A549 (cell line): ENCODE measurements around the gene COPZ1. TPM values are rescaled to one million over a fixed set of nuclear protein-coding genes. Genes with fewer than 3 reads are reported as not detected.

Experiments used
- ATAC-seq, 2 experiments: fragments of 200-7000 bp in 1 of 2; fragments of >200 bp in 1 of 2; cut with Nextera tagmentation in 1 of 2; cut with Tn5 transposase in 1 of 2; 3 replicates each; pipeline versions ENCODE4 v1.8.0 to v1.9.1; 2018 to 2020; ENCODE audit warnings: mild to moderate bottlenecking in 1 of 2, moderate library complexity in 1 of 2
- CTCF ChIA-PET: fragments of 300-600 bp; sonication (Branson Sonifier 250); formaldehyde crosslinking; extraction: SDS; loops from one replicate; lab custom pipeline; 2021; ENCODE audit warnings: antibody characterized with exemption, inconsistent platforms; lab: Yijun Ruan, JAX
- POLR2A ChIA-PET: fragments of 350-600 bp; formaldehyde crosslinking; extraction: SDS; loops from one replicate; lab custom pipeline; 2021; ENCODE audit warnings: antibody characterized with exemption, inconsistent platforms; lab: Yijun Ruan, JAX
- DNase-seq, 2 experiments: peaks; one replicate each; pipeline versions ENCODE4 v3.0.0 to v3.0.0-alpha.2; 2011 to 2016; ENCODE audit warnings: low read depth in 1 of 2, low spot score in 1 of 2
- FAIRE-seq: peaks from 2 replicates; lab custom pipeline; 2011; peaks lifted over from hg19 to GRCh38; lab: Jason Lieb, UNC
- H3K27ac ChIP-seq, 2 experiments: fragments of >200 bp; sonication (Bioruptor Twin); formaldehyde crosslinking; 3 replicates each; pipeline ENCODE4 v1.5.1; 2016 to 2017
- H3K4me1 ChIP-seq: fragments of >200 bp; sonication (Bioruptor Twin); formaldehyde crosslinking; 3 replicates; pipeline ENCODE4 v1.6.1; 2016
- H3K4me2 ChIP-seq: fragments of >200 bp; sonication (Bioruptor Twin); formaldehyde crosslinking; 3 replicates; pipeline ENCODE4 v1.6.1; 2016
- H3K4me3 ChIP-seq: fragments of >200 bp; sonication (Bioruptor Twin); formaldehyde crosslinking; 3 replicates; pipeline ENCODE4 v1.5.1; 2016
- H3K9me3 ChIP-seq: fragments of >200 bp; sonication (Bioruptor Twin); formaldehyde crosslinking; 3 replicates; pipeline ENCODE4 v1.6.1; 2016
- ATOH8 ChIP-seq: fragments of 250-450 bp; sonication (Bioruptor Pico); IDR thresholded peaks from 2 replicates; pipeline ENCODE4 v1.5.0; 2020; ENCODE audit warnings: low read depth, mild to moderate bottlenecking, moderate library complexity
- CBX2 ChIP-seq: fragments of 200-600 bp; sonication (generic); IDR thresholded peaks from 2 replicates; pipeline ENCODE4 v1.6.1; 2016; ENCODE audit warnings: low read depth, mild to moderate bottlenecking, borderline replicate concordance
- EHF ChIP-seq: fragments of 250-450 bp; sonication (Bioruptor Pico); IDR thresholded peaks from 2 replicates; pipeline ENCODE4 v1.5.0; 2020; ENCODE audit warnings: mild to moderate bottlenecking
- ELK1 ChIP-seq: fragments of 150-350 bp; IDR thresholded peaks from 2 replicates; pipeline ENCODE4 v1.6.1; 2014; ENCODE audit warnings: low read depth, mild to moderate bottlenecking, low read length
- EP300 ChIP-seq, 2 experiments: fragments of >200 bp; sonication (Bioruptor Twin); formaldehyde crosslinking; IDR thresholded peaks; 2 replicates in 1 of 2; 3 replicates in 1 of 2; pipeline ENCODE4 v1.6.1; 2016 to 2017
- FOSB ChIP-seq: fragments of 250-450 bp; sonication (Bioruptor Pico); IDR thresholded peaks from 2 replicates; pipeline ENCODE4 v1.5.0; 2020; ENCODE audit warnings: mild to moderate bottlenecking, moderate library complexity
- FOSL2 ChIP-seq, 2 experiments: fragments of 450-650 bp in 1 of 2; fragments of >200 bp in 1 of 2; sonication (Bioruptor Twin) in 1 of 2; formaldehyde crosslinking; IDR thresholded peaks; 2 replicates each; pipeline versions ENCODE4 v1.5.0 to v1.6.1; 2016 to 2020; ENCODE audit warnings: mild to moderate bottlenecking in 1 of 2, moderate library complexity in 1 of 2
- GATA3 ChIP-seq: IDR thresholded peaks from 2 replicates; pipeline ENCODE4 v1.6.1; 2012; ENCODE audit warnings: borderline replicate concordance
- HEYL ChIP-seq: fragments of 250-450 bp; sonication (Bioruptor Pico); IDR thresholded peaks from 2 replicates; pipeline ENCODE4 v1.8.0; 2021; ENCODE audit warnings: mild to moderate bottlenecking, moderate library complexity
- HOXA7 ChIP-seq: fragments of 250-450 bp; sonication (Bioruptor Pico); IDR thresholded peaks from 2 replicates; pipeline ENCODE4 v1.5.0; 2020; ENCODE audit warnings: mild to moderate bottlenecking, moderate library complexity
- HOXB5 ChIP-seq: fragments of 250-450 bp; sonication (Bioruptor Pico); IDR thresholded peaks from 2 replicates; pipeline ENCODE4 v1.5.0; 2020; ENCODE audit warnings: mild to moderate bottlenecking, moderate library complexity
- JUN ChIP-seq, 2 experiments: fragments of >200 bp; sonication (Bioruptor Twin); formaldehyde crosslinking; IDR thresholded peaks; 2 replicates in 1 of 2; 3 replicates in 1 of 2; pipeline ENCODE4 v1.6.1; 2016 to 2017
- MAFK ChIP-seq: fragments of 450-650 bp; IDR thresholded peaks from 2 replicates; pipeline ENCODE4 v1.6.1; 2014; ENCODE audit not compliant: partially characterized antibody
- NPAS2 ChIP-seq: fragments of 250-450 bp; sonication (Bioruptor Pico); IDR thresholded peaks from 2 replicates; pipeline ENCODE4 v1.8.0; 2022; ENCODE audit warnings: mild to moderate bottlenecking, moderate library complexity, borderline replicate concordance
- POLR2AphosphoS2 ChIP-seq: conservative IDR thresholded peaks from 2 replicates; pipeline ENCODE4 v1.6.1; 2012; ENCODE audit warnings: low read length, improper control_type of control experiment, inconsistent platforms
- RARB ChIP-seq: fragments of 250-450 bp; sonication (Bioruptor Pico); IDR thresholded peaks from 2 replicates; pipeline ENCODE4 v1.8.0; 2021; ENCODE audit warnings: mild to moderate bottlenecking, moderate library complexity
- REST ChIP-seq: fragments of 200-600 bp; sonication (generic); IDR thresholded peaks from 2 replicates; pipeline ENCODE4 v1.6.1; 2016; ENCODE audit warnings: antibody characterized with exemption, mild to moderate bottlenecking, moderate library complexity
- RNF2 ChIP-seq: fragments of 200-600 bp; sonication (generic); IDR thresholded peaks from 2 replicates; pipeline ENCODE4 v1.6.1; 2016; ENCODE audit warnings: low read depth, mild to moderate bottlenecking, antibody characterized with exemption, moderate library complexity, borderline replicate concordance
- TFCP2L1 ChIP-seq: fragments of 250-450 bp; sonication (Bioruptor Pico); IDR thresholded peaks from 2 replicates; pipeline ENCODE4 v1.5.0; 2021; ENCODE audit warnings: mild to moderate bottlenecking
- TP53 ChIP-seq: fragments of 250-450 bp; sonication (Bioruptor Pico); IDR thresholded peaks from 2 replicates; pipeline ENCODE4 v1.5.0; 2021; ENCODE audit warnings: mild to moderate bottlenecking, moderate library complexity
- ZC3H11A ChIP-seq: fragments of 450-650 bp; IDR thresholded peaks from 2 replicates; pipeline ENCODE4 v1.6.1; 2014; ENCODE audit warnings: antibody characterized with exemption, mild to moderate bottlenecking
- ZSCAN20 ChIP-seq: fragments of 250-450 bp; sonication (Bioruptor Pico); IDR thresholded peaks from 2 replicates; pipeline ENCODE4 v1.8.0; 2022; ENCODE audit warnings: mild to moderate bottlenecking, moderate library complexity
- WGBS: methylation state at CpG from one replicate; pipeline ENCODE4 v1.1.6; 2017; ENCODE audit errors: missing lambda C conversion rate; 5-methylcytosine and 5-hydroxymethylcytosine counted together
- polyA plus RNA-seq, 4 experiments: library from polyadenylated mRNA; depleted of rRNA in 3 of 4; stranded (reverse); fragments of >200 nt; fragmentation: RNase III in 1 of 4; extraction: RNeasy Plus Mini Kit Qiagen cat#74134 plus additional on column Dnase treatment in 1 of 4; gene quantifications; 2 replicates in 3 of 4; 3 replicates in 1 of 4; pipeline ENCODE4 v1.2.3, GENCODE V29; 2011 to 2017

Gene COPZ1
- polyA plus RNA-seq, 2 of the 4 experiments (the other 2 are of a cell fraction) = 300 to 613 TPM

GRCh38 chr12:54287261-54288157, 37.4 kb upstream of the COPZ1 start:
- DNase-seq = no peak
- Histone ChIP-seq H3K4me2 (peak overlapping the region; percentile 93; the same call in 2 of the 3 replicates), H3K4me3 (no peak overlapping the region), H3K27ac (no peak overlapping the region), H3K4me1 (peaks cover 39% of the 10 kb centered on the region), H3K9me3 (no peaks in the 10 kb centered on the region)
- TF ChIP-seq HOXB5 = 0 out of 2 replicates have a peak, but pooled peaks have one; percentile 14
- TF ChIP-seq GATA3 = 0 out of 2 replicates have a peak, but pooled peaks have one; percentile 36
- peak; percentile 99 for TF ChIP-seq POLR2AphosphoS2
- peak; percentile 93 for TF ChIP-seq TFCP2L1
- TF ChIP-seq RARB (CRISPR knock-in tag) = peak; percentile 57; the same call in 1 of the 2 replicates
- peak; percentile 35; the same call in 1 of the 2 replicates for TF ChIP-seq EHF (CRISPR knock-in tag)
- TF ChIP-seq ELK1 = no peak
- no peak for TF ChIP-seq EP300 (IDR thresholded peaks at IDR 0.05)
- TF ChIP-seq JUN (IDR thresholded peaks at IDR 0.05) = peak; percentile 42 to 72; a peak in 2 of 5 replicates
- no peak for TF ChIP-seq FOSL2 (IDR thresholded peaks at IDR 0.05)
- peak; percentile 2; the same call in 1 of the 2 replicates for TF ChIP-seq FOSL2 (CRISPR knock-in tag; IDR thresholded peaks at IDR 0.05)
- TF ChIP-seq HOXA7 = peak; percentile 87
- no peak for TF ChIP-seq RNF2
- 0 out of 2 replicates have a peak, but pooled peaks have one; percentile 2 for TF ChIP-seq NPAS2
- peak; percentile 95; the same call in 1 of the 2 replicates for TF ChIP-seq TP53 (CRISPR knock-in tag)
- peak; percentile 91 for TF ChIP-seq FOSB
- no peak for TF ChIP-seq ZSCAN20
- peak; percentile 14; the same call in 1 of the 2 replicates for TF ChIP-seq ATOH8 (CRISPR knock-in tag)
- FAIRE-seq = no peak
- WGBS = 79% methylated on average over 8 of the region's 8 CpGs
- ChIA-PET POLR2A (interaction anchor here (0.6 to 1.6 kb wide), 9 partner anchors 7 to 49 kb away, joined by 3 to 13 read pairs (median 4); partner anchors contain the start of genes CBX5, COPZ1 and NFE2), CTCF (interaction anchor here (0.6 to 9.4 kb wide), 10 partner anchors 12 to 92 kb away, joined by 3 to 86 read pairs (median 5); partner anchors contain the start of genes COPZ1 and NFE2)
- peak in 1 of 2 experiments; percentile 2; a peak in 3 of 6 replicates for ATAC-seq

GRCh38 chr12:54292083-54292930, 32.6 kb upstream of the COPZ1 start:
- H3K27ac ChIP-seq = no peak overlapping the region
- POLR2A ChIA-PET = interaction anchor here (2.9 kb wide), 1 partner anchor 12 kb away, joined by 18 read pairs; the partner anchor contains the start of genes CBX5 and HNRNPA1
- TF ChIP-seq ELK1 (no peak), ZSCAN20 (no peak), CBX2 (no peak), HEYL (CRISPR knock-in tag) (no peak), RNF2 (no peak), ZC3H11A (no peak), FOSL2 (IDR thresholded peaks at IDR 0.05) (no peak), FOSL2 (CRISPR knock-in tag; IDR thresholded peaks at IDR 0.05) (no peak), REST (no peak), MAFK (no peak)
- TF ChIP-seq, all 56 proteins: peak for 0
- no peak for ATAC-seq
- no peak overlapping the region for H3K4me3 ChIP-seq
- DNase-seq = no peak
- H3K4me1 ChIP-seq = peaks cover 4% of the 10 kb centered on the region; the same call in 2 of the 3 replicates
- FAIRE-seq = no peak
- CTCF ChIA-PET = interaction anchor here (0.7 to 9.4 kb wide), 22 partner anchors 8 to 148 kb away, joined by 3 to 86 read pairs (median 10); partner anchors contain the start of genes COPZ1 and NFE2
- H3K4me2 ChIP-seq = no peak overlapping the region
- 96% methylated on average over 30 of the region's 30 CpGs for WGBS
- H3K9me3 ChIP-seq = no peaks in the 10 kb centered on the region
